HCT116 (cell line): Measurements from ENCODE around the gene CDH4. TPM values are rescaled to one million over a fixed set of nuclear protein-coding genes. Genes with fewer than 3 reads are reported as not detected.

Experiments used
- ATAC-seq: fragments of 200-7000 bp; cut with Tn5 transposase; 2 replicates; pipeline ENCODE4 v1.9.1; 2020; ENCODE audit warnings: mild to moderate bottlenecking, moderate library complexity
- BruUV-seq: library from RNA; stranded (reverse); fragments of 400-500 nt; replicated peaks from 2 replicates; lab custom pipeline; 2021; lab: Mats Ljungman, UMichigan
- CTCF ChIA-PET: fragments of 300-600 bp; sonication (Branson Sonifier 250); formaldehyde crosslinking; loops from one replicate; lab custom pipeline; 2021; ENCODE audit warnings: antibody characterized with exemption; lab: Charles Lee
- POLR2A ChIA-PET: fragments of 300-600, 350-600 bp; sonication (Branson Sonifier 250); formaldehyde crosslinking; loops from one replicate; lab custom pipeline; 2021; ENCODE audit warnings: antibody characterized with exemption; lab: Charles Lee
- RAD21 ChIA-PET, 2 experiments: fragments of 300-600 bp; sonication (Branson Sonifier 250); formaldehyde crosslinking; loops; one replicate each; lab custom pipeline; 2023; ENCODE audit warnings: low total read pairs in 2 of 2; ENCODE audit not compliant: uncharacterized antibody in 2 of 2, unreplicated experiment in 2 of 2, low non-redundant PET in 1 of 2; lab: Charles Lee
- DNase-seq: peaks from one replicate; pipeline ENCODE4 v3.0.0-alpha.2; 2010; ENCODE audit warnings: low read depth, low spot score
- H2AFZ ChIP-seq: fragments of 200-600 bp; shearing (Covaris generic), sonication (generic); 2 replicates; pipeline ENCODE4 v1.6.1; 2017; ENCODE audit warnings: low read depth, mixed run types, mixed read lengths, antibody characterized with exemption, low read length; ENCODE audit not compliant: poor library complexity, severe bottlenecking
- H3K27ac ChIP-seq: 2 replicates; pipeline ENCODE4 v1.5.1; 2012; ENCODE audit warnings: low read depth, low read length
- H3K27me3 ChIP-seq: fragments of 200-600 bp; sonication (generic); 2 replicates; pipeline ENCODE4 v1.6.1; 2016; ENCODE audit warnings: mixed run types, low read length, mixed read lengths; ENCODE audit not compliant: insufficient read depth
- H3K36me3 ChIP-seq, 2 experiments: fragments of 200-500 bp in 1 of 2; fragments of 200-600 bp in 1 of 2; sonication (Bioruptor generic) in 1 of 2; sonication (generic) in 1 of 2; 2 replicates each; pipeline versions ENCODE4 v1.5.1 to v1.6.1; 2014 to 2016; ENCODE audit warnings: low read length in 2 of 2, inconsistent platforms in 1 of 2, mixed read lengths in 1 of 2, mixed run types in 1 of 2; ENCODE audit not compliant: insufficient read depth in 2 of 2, control insufficient read depth in 1 of 2
- H3K4me1 ChIP-seq, 2 experiments: fragments of 200-600 bp in 1 of 2; sonication (generic) in 1 of 2; 2 replicates each; pipeline versions ENCODE4 v1.5.1 to v1.6.1; 2012 to 2017; ENCODE audit warnings: low read length in 2 of 2, inconsistent platforms in 1 of 2, mild to moderate bottlenecking in 1 of 2, mixed read lengths in 1 of 2, mixed run types in 1 of 2, moderate library complexity in 1 of 2; ENCODE audit not compliant: insufficient read depth in 2 of 2, control insufficient read depth in 1 of 2
- H3K4me2 ChIP-seq: fragments of 200-600 bp; sonication (generic); 2 replicates; pipeline ENCODE4 v1.6.1; 2017; ENCODE audit warnings: mixed run types, low read length, mixed read lengths
- H3K4me3 ChIP-seq, 2 experiments: fragments of 200-600 bp in 1 of 2; sonication (generic) in 1 of 2; replicated peaks in 1 of 2; 2 replicates each; pipeline ENCODE4 v1.5.1; 2011 to 2016; ENCODE audit warnings: low read length in 2 of 2, control low read depth in 1 of 2, low read depth in 1 of 2, mild to moderate bottlenecking in 1 of 2, mixed read lengths in 1 of 2, mixed run types in 1 of 2
- H3K79me2 ChIP-seq: fragments of 200-600 bp; sonication (generic); 2 replicates; pipeline ENCODE4 v1.6.1; 2017; ENCODE audit warnings: mild to moderate bottlenecking, mixed run types, low read length, moderate library complexity, mixed read lengths; ENCODE audit not compliant: insufficient read depth
- H3K9ac ChIP-seq: fragments of 200-600 bp; sonication (generic); 2 replicates; pipeline ENCODE4 v1.6.1; 2016; ENCODE audit warnings: low read length, mixed read lengths
- H3K9me2 ChIP-seq: fragments of 200-600 bp; sonication (generic), shearing (Covaris generic); 2 replicates; pipeline ENCODE4 v1.6.1; 2017; ENCODE audit warnings: mixed run types, mild to moderate bottlenecking, moderate library complexity; ENCODE audit not compliant: insufficient read depth
- H3K9me3 ChIP-seq, 2 experiments: fragments of 200-500 bp in 1 of 2; fragments of 200-600 bp in 1 of 2; sonication (Bioruptor generic) in 1 of 2; sonication (generic) in 1 of 2; 2 replicates each; pipeline ENCODE4 v1.6.1; 2014 to 2017; ENCODE audit warnings: low read length in 2 of 2, mixed read lengths in 2 of 2, inconsistent platforms in 1 of 2, low read depth in 1 of 2, mild to moderate bottlenecking in 1 of 2, mixed run types in 1 of 2, moderate library complexity in 1 of 2; ENCODE audit not compliant: control insufficient read depth in 1 of 2, insufficient read depth in 1 of 2
- H4K20me1 ChIP-seq: fragments of 200-600 bp; sonication (generic), shearing (Covaris generic); 2 replicates; pipeline ENCODE4 v1.6.1; 2017; ENCODE audit warnings: mixed run types, mild to moderate bottlenecking, moderate library complexity; ENCODE audit not compliant: insufficient read depth
- CEBPB ChIP-seq: IDR thresholded peaks from 2 replicates; pipeline ENCODE4 v1.6.1; 2012; ENCODE audit warnings: low read depth
- ELF1 ChIP-seq: IDR thresholded peaks from 2 replicates; pipeline ENCODE4 v1.6.1; 2012; ENCODE audit warnings: low read depth, borderline replicate concordance
- EZH2 ChIP-seq: fragments of 200-600 bp; sonication (generic); IDR thresholded peaks from 2 replicates; pipeline ENCODE4 v1.6.1; 2017; ENCODE audit warnings: antibody characterized with exemption, mixed run types
- JUND ChIP-seq: IDR thresholded peaks from 2 replicates; pipeline ENCODE4 v1.6.1; 2012
- POLR2A ChIP-seq: IDR thresholded peaks from 2 replicates; pipeline ENCODE4 v1.7.0; 2011; ENCODE audit warnings: borderline replicate concordance; ENCODE audit not compliant: insufficient read depth, insufficient read length; ENCODE audit errors: extremely low read depth
- SP1 ChIP-seq: IDR thresholded peaks from 2 replicates; pipeline ENCODE4 v1.6.1; 2012; ENCODE audit warnings: low read depth
- SRF ChIP-seq: IDR thresholded peaks from 2 replicates; pipeline ENCODE4 v1.6.1; 2012; ENCODE audit warnings: low read depth
- ZNF274 ChIP-seq: fragments of 200-500 bp; sonication (Bioruptor generic); IDR thresholded peaks from 2 replicates; pipeline ENCODE4 v1.6.1; 2014; ENCODE audit warnings: mild to moderate bottlenecking, low read depth, low read length, inconsistent platforms
- intact Hi-C: fragments of 100-400 bp; cut with micrococcal nuclease; formaldehyde crosslinking; loops from 2 replicates; pipeline ENCODE4 v1.10.0; 2022
- total RNA-seq: library from RNA; stranded (reverse); gene quantifications from one replicate; pipeline ENCODE4 v1.2.1, GENCODE V29; 2021; ENCODE audit not compliant: unreplicated experiment
- TF ChIP-seq, protein P1 (sequence below): IDR thresholded peaks from 2 replicates; pipeline ENCODE4 v1.6.1; 2012
- TF ChIP-seq, protein P2 (sequence below), 3 experiments: fragments of 200-600 bp in 1 of 3; sonication (generic) in 1 of 3; IDR thresholded peaks in 2 of 3; conservative IDR thresholded peaks in 1 of 3; 2 replicates each; pipeline ENCODE4 v1.5.1; 2012 to 2017; ENCODE audit warnings: low read depth in 2 of 3, low read length in 2 of 3, antibody characterized with exemption in 1 of 3, borderline replicate concordance in 1 of 3, control low read depth in 1 of 3, mild to moderate bottlenecking in 1 of 3, mixed read lengths in 1 of 3, mixed run types in 1 of 3, moderate library complexity in 1 of 3; ENCODE audit not compliant: insufficient read depth in 1 of 3

Gene CDH4
- total RNA-seq, 1 experiment from 2014 or later: not detected

DNA sequence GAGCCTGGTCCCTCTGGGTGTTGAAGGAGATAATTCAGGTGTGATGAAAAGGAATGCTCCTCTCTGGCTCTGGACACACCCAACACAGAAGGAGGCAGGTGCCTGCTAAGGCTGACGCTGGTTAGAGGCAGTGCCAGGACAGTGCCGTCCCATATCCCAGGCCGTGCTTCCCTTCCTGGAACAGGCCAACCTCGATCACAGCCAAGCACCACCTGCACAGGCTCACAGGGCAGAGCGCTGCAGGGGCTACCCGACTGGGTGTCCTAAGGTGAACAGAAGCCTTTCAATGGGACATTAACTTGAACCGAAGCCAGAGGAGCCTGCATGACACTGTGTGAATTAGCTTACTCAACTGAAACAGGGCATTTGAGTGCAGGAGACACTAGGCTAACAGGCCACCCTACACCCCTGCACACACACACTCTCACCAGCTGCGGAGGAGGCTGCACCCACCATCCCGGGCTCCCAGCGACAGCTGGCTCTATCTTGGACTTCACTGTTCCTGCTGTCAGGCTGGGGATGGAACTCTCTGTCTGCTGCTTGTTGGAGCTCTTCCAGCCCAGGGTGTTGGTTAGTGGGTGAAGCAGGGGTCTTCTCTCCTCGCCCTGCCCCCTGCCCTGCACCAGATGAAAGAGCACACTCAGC is 466.4 kb downstream of the CDH4 start:
- no peak for ATAC-seq
- Histone ChIP-seq H3K27me3 (peaks cover 39% of the 10 kb centered on the region), H2AFZ (no peak overlapping the region), H4K20me1 (no peaks in the 10 kb centered on the region), H3K4me1 (no peaks in the 10 kb centered on the region), H3K27ac (no peak overlapping the region), H3K4me2 (no peak overlapping the region), H3K4me3 (no peak overlapping the region), H3K9me3 (0 out of 4 replicates have a peak, but pooled peaks cover 0 to 7% of the 10 kb centered on the region in 2 experiments), H3K36me3 (no peaks in the 10 kb centered on the region), H3K79me2 (no peaks in the 10 kb centered on the region), H3K9me2 (no peaks in the 10 kb centered on the region), H3K9ac (no peak overlapping the region)
- RAD21 ChIA-PET: no interaction called here
- no TSS peak for BruUV-seq
- intact Hi-C loops: no loop called here
- TF ChIP-seq ZNF274 (no peak), CEBPB (no peak), SRF (no peak), ELF1 (no peak), EZH2 (no peak)
- TF ChIP-seq, protein P1, sequence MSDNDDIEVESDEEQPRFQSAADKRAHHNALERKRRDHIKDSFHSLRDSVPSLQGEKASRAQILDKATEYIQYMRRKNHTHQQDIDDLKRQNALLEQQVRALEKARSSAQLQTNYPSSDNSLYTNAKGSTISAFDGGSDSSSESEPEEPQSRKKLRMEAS: no peak
- CTCF ChIA-PET: no interaction called here
- POLR2A ChIA-PET: no interaction called here
- DNase-seq: no peak

DNA sequence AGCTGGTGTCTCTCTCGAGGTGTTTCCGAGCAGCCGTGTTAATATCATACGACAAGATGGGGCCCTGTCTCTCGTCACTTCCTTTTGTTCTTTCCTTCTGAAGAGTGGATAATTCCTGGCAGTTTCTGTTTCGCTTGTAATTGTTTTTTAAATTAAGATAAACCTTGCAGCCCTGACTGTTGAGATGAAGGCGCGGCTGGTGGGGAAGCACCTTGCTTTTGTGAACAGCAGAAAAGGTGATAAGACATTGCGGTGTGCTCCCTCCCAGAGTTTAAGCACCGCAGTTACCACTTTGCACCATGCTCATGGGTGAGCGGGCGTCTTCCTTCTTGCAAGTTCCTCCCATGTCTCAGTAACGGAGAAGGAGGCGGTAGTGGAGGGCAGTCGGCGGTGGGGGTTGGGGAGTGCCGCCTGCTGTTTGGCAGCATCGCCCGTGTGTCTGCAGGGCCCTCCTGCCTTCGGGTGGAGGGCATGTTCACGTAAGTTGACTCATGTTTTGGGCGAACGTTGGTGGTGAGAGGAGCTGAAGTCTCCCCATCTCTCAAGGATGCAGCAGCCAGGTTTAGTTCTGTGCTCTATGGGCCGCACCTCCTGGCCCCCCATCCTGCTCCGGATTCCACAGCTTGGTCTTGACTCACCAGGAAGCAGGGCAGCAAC is 467.8 kb downstream of the CDH4 start:
- Histone ChIP-seq H3K4me3 (no peak overlapping the region), H3K9me3 (0 out of 4 replicates have a peak, but pooled peaks cover 0 to 7% of the 10 kb centered on the region in 2 experiments), H3K4me2 (no peak overlapping the region), H3K79me2 (no peaks in the 10 kb centered on the region), H3K4me1 (no peaks in the 10 kb centered on the region), H3K9ac (no peak overlapping the region), H3K9me2 (no peaks in the 10 kb centered on the region), H3K27ac (no peak overlapping the region), H4K20me1 (no peaks in the 10 kb centered on the region), H2AFZ (no peak overlapping the region), H3K36me3 (no peaks in the 10 kb centered on the region), H3K27me3 (peaks cover 39% of the 10 kb centered on the region)
- ChIA-PET POLR2A (no interaction called here), RAD21 (no interaction called here), CTCF (no interaction called here)
- intact Hi-C loops: no loop called here
- no peak for ATAC-seq
- no TSS peak for BruUV-seq
- no peak for DNase-seq
- TF ChIP-seq SRF (no peak), JUND (no peak), POLR2A (no peak), SP1 (no peak)
- TF ChIP-seq, protein P2, sequence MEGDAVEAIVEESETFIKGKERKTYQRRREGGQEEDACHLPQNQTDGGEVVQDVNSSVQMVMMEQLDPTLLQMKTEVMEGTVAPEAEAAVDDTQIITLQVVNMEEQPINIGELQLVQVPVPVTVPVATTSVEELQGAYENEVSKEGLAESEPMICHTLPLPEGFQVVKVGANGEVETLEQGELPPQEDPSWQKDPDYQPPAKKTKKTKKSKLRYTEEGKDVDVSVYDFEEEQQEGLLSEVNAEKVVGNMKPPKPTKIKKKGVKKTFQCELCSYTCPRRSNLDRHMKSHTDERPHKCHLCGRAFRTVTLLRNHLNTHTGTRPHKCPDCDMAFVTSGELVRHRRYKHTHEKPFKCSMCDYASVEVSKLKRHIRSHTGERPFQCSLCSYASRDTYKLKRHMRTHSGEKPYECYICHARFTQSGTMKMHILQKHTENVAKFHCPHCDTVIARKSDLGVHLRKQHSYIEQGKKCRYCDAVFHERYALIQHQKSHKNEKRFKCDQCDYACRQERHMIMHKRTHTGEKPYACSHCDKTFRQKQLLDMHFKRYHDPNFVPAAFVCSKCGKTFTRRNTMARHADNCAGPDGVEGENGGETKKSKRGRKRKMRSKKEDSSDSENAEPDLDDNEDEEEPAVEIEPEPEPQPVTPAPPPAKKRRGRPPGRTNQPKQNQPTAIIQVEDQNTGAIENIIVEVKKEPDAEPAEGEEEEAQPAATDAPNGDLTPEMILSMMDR (IDR thresholded peaks at IDR 0.05 in 2 of 3, conservative IDR thresholded peaks at IDR 0.05 in 1 of 3; ENCODE audit: borderline replicate concordance in 1 of 3, insufficient read depth in 1 of 3, low read depth in 2 of 3, low read length in 2 of 3): no peak
